GM12874 (cell line): ENCODE data around the gene PICK1.

Source experiments
- CTCF ChIP-seq: IDR thresholded peaks from 2 replicates; pipeline ENCODE4 v1.5.1; 2011; ENCODE audit warnings: low read depth, mild to moderate bottlenecking, control low read depth, low read length, moderate library complexity; ENCODE audit not compliant: insufficient read depth

PICK1 gene

GRCh38 chr22:38040953-38041759 lies 16.0 kb upstream of the PICK1 start:
- TF ChIP-seq CTCF: no peak

- TF ChIP-seq CTCF: no peak
These were observed 15.3 kb upstream of the PICK1 start for GRCh38 chr22:38041760-38042487.

- no peak for TF ChIP-seq CTCF
These were observed 14.8 kb upstream of the PICK1 start for GRCh38 chr22:38042488-38042790.

- no peak for TF ChIP-seq CTCF
These were observed 13.8 kb upstream of the PICK1 start for GRCh38 chr22:38043151-38044039.

GRCh38 chr22:38046070-38046748 lies 11.0 kb upstream of the PICK1 start:
- no peak for TF ChIP-seq CTCF

GRCh38 chr22:38049812-38050619 lies 7.2 kb upstream of the PICK1 start:
- no peak for TF ChIP-seq CTCF
